ENCODE results near the gene HSPA1B.

- no peak for TF ChIP-seq CREB1 (IDR thresholded peaks at IDR 0.05; ENCODE audit: low read depth)
- TF ChIP-seq EGR1 (IDR thresholded peaks at IDR 0.05): no peak
Observed at GRCh38 chr6:31813465-31813849, 14.1 kb upstream of the HSPA1B start.

Data from Ishikawa (cell line).